ENCODE results near the gene EMC1. TPM values are rescaled to one million over a fixed set of nuclear protein-coding genes. Genes with fewer than 3 reads are reported as not detected.
"Not testable (repeated sequence)": the region's sequence is repeated elsewhere in the genome, so short reads cannot be mapped to it uniquely, and the experiment has no call there.

Gene EMC1
- 28.0 TPM for total RNA-seq

GRCh38 chr1:19251305-19252196, at the start of gene EMC1, which contains the start of gene MRTO4:
Gene EMC1, minus strand, starts transcription at chr1:19251524. Its CDS starts 15 bp downstream, at chr1:19251509.
Gene MRTO4, plus strand, starts transcription at chr1:19251805. Its CDS starts 31 bp downstream, at chr1:19251836.
- TF ChIP-seq CTCF (IDR thresholded peaks at IDR 0.05), result peak in 1 of 3 experiments; percentile 38
- peak; percentile 90 to 94 for TF ChIP-seq POLR2AphosphoS5 (IDR thresholded peaks at IDR 0.05; ENCODE audit: insufficient read depth in 1 of 2, low read depth in 1 of 2)
- TF ChIP-seq POLR2A (IDR thresholded peaks at IDR 0.05), result no peak
- H3K27ac ChIP-seq, result peak within 1 kb of the TSS; percentile 89
- peak within 1 kb of the TSS; percentile 73 to 75 for H3K4me3 ChIP-seq
- intact Hi-C loops (cut with DNase I), result no loop called here
- H3K27me3 ChIP-seq, result no peaks in the 10 kb centered on the region
- peaks cover 43% of the 10 kb centered on the region for H3K4me1 ChIP-seq
- H3K36me3 ChIP-seq, result peaks cover 0 to 12% of the 10 kb centered on the region in 2 donors
- DNase-seq (ENCODE audit: extremely low spot score in 2 of 2), result no peak
- no peaks in the 10 kb centered on the region for H3K9me3 ChIP-seq

- peaks cover 0 to 34% of the 10 kb centered on the region in 2 donors for H3K36me3 ChIP-seq
- intact Hi-C loops (cut with DNase I), result no loop called here
Measured at GRCh38 chr1:19300211-19300610, 48.9 kb upstream of the EMC1 start.

GRCh38 chr1:19294638-19295037, 43.3 kb upstream of the EMC1 start:
- no peaks in the 10 kb centered on the region for H3K4me1 ChIP-seq
- H3K9me3 ChIP-seq, result peaks cover 4% of the 10 kb centered on the region
- no peaks in the 10 kb centered on the region for H3K27me3 ChIP-seq
- DNase-seq (ENCODE audit: extremely low spot score in 2 of 2), result no peak
- H3K27ac ChIP-seq, result no peak overlapping the region
- no peaks in the 10 kb centered on the region for H3K36me3 ChIP-seq
- no peak for TF ChIP-seq POLR2A (IDR thresholded peaks at IDR 0.05)
- TF ChIP-seq POLR2AphosphoS5 (IDR thresholded peaks at IDR 0.05; ENCODE audit: insufficient read depth in 1 of 2, low read depth in 1 of 2), result no peak
- no peak for TF ChIP-seq CTCF (IDR thresholded peaks at IDR 0.05)
- H3K4me3 ChIP-seq, result no peak overlapping the region
- intact Hi-C loops (cut with DNase I), result no loop called here

More at GRCh38 chr1:19300211-19300610, 48.9 kb upstream of the EMC1 start:
- no peaks in the 10 kb centered on the region for H3K4me1 ChIP-seq
- no peak overlapping the region for H3K4me3 ChIP-seq
- DNase-seq (ENCODE audit: extremely low spot score in 2 of 2), result no peak
- no peak overlapping the region for H3K27ac ChIP-seq
- no peaks in the 10 kb centered on the region for H3K9me3 ChIP-seq
- H3K27me3 ChIP-seq, result no peaks in the 10 kb centered on the region
- no peak for TF ChIP-seq POLR2A (IDR thresholded peaks at IDR 0.05)
- TF ChIP-seq CTCF (IDR thresholded peaks at IDR 0.05), result no peak
- no peak for TF ChIP-seq POLR2AphosphoS5 (IDR thresholded peaks at IDR 0.05; ENCODE audit: insufficient read depth in 1 of 2, low read depth in 1 of 2)

- Histone ChIP-seq H3K36me3 (no peaks in the 10 kb centered on the region), H3K9me3 (no peaks in the 10 kb centered on the region), H3K4me1 (peaks cover 5% of the 10 kb centered on the region), H3K27me3 (no peaks in the 10 kb centered on the region), H3K27ac (no peak overlapping the region), H3K4me3 (peak overlapping the region; percentile 39 to 42)
- DNase-seq (ENCODE audit: extremely low spot score in 2 of 2), result no peak
- intact Hi-C loops (cut with DNase I), result no loop called here
- no peak for TF ChIP-seq POLR2AphosphoS5 (IDR thresholded peaks at IDR 0.05; ENCODE audit: insufficient read depth in 1 of 2, low read depth in 1 of 2)
- TF ChIP-seq CTCF (IDR thresholded peaks at IDR 0.05), result no peak
- no peak for TF ChIP-seq POLR2A (IDR thresholded peaks at IDR 0.05)
Measured at GRCh38 chr1:19289244-19289643, 37.9 kb upstream of the EMC1 start.

GRCh38 chr1:19288324-19289241, 37.3 kb upstream of the EMC1 start, which contains the start of gene AKR7A3:
Gene AKR7A3, minus strand, starts transcription at chr1:19288770. Its CDS starts 61 bp downstream, at chr1:19288709.
- not testable (repeated sequence) for H3K27ac ChIP-seq, H3K27me3 ChIP-seq

More at GRCh38 chr1:19288324-19289241, 37.3 kb upstream of the EMC1 start, which contains the start of gene AKR7A3:
- intact Hi-C loops (cut with DNase I); H3K36me3 ChIP-seq; H3K9me3 ChIP-seq; DNase-seq (ENCODE audit: extremely low spot score in 2 of 2); H3K4me1 ChIP-seq: not testable (repeated sequence)
- peak within 1 kb of the TSS; percentile 39 to 42 for H3K4me3 ChIP-seq
